ENCODE data around the gene RPS15A. TPM values are rescaled to one million over a fixed set of nuclear protein-coding genes. Genes with fewer than 3 reads are reported as not detected.

The RPS15A gene
- total and polyA plus RNA-seq, 10 donors = 942 to 7,824 (median 2,150) TPM

GRCh38 chr16:18834864-18835263 lies 44.7 kb upstream of the RPS15A start:
- H3K27ac ChIP-seq = no peak overlapping the region
- intact Hi-C loops (cut with DNase I; ENCODE audit: low total_unique reads) = no loop called here
- peaks cover 10 to 100% (median 98%) of the 10 kb centered on the region in 6 donors for H3K36me3 ChIP-seq
- WGBS, 5 donors = 43 to 81% (median 56%) methylated on average over 4 of the region's 4 CpGs
- no peaks in the 10 kb centered on the region for H3K4me1 ChIP-seq
- no peaks in the 10 kb centered on the region for H3K27me3 ChIP-seq (replicated peaks in 1 of 7)
- no peaks in the 10 kb centered on the region for H3K9me3 ChIP-seq
- TF ChIP-seq POLR2AphosphoS5 (IDR thresholded peaks at IDR 0.05) (no peak), POLR2A (IDR thresholded peaks at IDR 0.05) (no peak)
- TF ChIP-seq, protein P1, sequence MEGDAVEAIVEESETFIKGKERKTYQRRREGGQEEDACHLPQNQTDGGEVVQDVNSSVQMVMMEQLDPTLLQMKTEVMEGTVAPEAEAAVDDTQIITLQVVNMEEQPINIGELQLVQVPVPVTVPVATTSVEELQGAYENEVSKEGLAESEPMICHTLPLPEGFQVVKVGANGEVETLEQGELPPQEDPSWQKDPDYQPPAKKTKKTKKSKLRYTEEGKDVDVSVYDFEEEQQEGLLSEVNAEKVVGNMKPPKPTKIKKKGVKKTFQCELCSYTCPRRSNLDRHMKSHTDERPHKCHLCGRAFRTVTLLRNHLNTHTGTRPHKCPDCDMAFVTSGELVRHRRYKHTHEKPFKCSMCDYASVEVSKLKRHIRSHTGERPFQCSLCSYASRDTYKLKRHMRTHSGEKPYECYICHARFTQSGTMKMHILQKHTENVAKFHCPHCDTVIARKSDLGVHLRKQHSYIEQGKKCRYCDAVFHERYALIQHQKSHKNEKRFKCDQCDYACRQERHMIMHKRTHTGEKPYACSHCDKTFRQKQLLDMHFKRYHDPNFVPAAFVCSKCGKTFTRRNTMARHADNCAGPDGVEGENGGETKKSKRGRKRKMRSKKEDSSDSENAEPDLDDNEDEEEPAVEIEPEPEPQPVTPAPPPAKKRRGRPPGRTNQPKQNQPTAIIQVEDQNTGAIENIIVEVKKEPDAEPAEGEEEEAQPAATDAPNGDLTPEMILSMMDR (IDR thresholded peaks at IDR 0.05 in 8 of 11, conservative IDR thresholded peaks at IDR 0.05 in 3 of 11) = no peak
- DNase-seq = no peak
- H3K4me3 ChIP-seq = no peak overlapping the region

GRCh38 chr16:18833707-18834505 lies 43.8 kb upstream of the RPS15A start:
- no peak for TF ChIP-seq POLR2A (IDR thresholded peaks at IDR 0.05)
- no peak for TF ChIP-seq POLR2AphosphoS5 (IDR thresholded peaks at IDR 0.05)
- TF ChIP-seq, protein P1 (IDR thresholded peaks at IDR 0.05 in 8 of 11, conservative IDR thresholded peaks at IDR 0.05 in 3 of 11) = no peak
- 93 to 96% (median 95%) methylated on average over 9 of the region's 9 CpGs for WGBS, 5 donors
- Histone ChIP-seq H3K36me3 (peaks cover 6 to 100% (median 98%) of the 10 kb centered on the region in 6 donors), H3K27me3 (replicated peaks in 1 of 7) (no peaks in the 10 kb centered on the region), H3K27ac (no peak overlapping the region), H3K4me1 (no peaks in the 10 kb centered on the region), H3K4me3 (no peak overlapping the region), H3K9me3 (no peaks in the 10 kb centered on the region)
- intact Hi-C loops (cut with DNase I; ENCODE audit: low total_unique reads) = no loop called here
- DNase-seq = no peak

GRCh38 chr16:18832613-18833012 lies 42.5 kb upstream of the RPS15A start:
- Histone ChIP-seq H3K27ac (no peak overlapping the region), H3K36me3 (peaks cover 9 to 100% (median 96%) of the 10 kb centered on the region in 6 donors), H3K4me1 (no peaks in the 10 kb centered on the region), H3K4me3 (no peak overlapping the region), H3K27me3 (replicated peaks in 1 of 7) (no peaks in the 10 kb centered on the region), H3K9me3 (no peaks in the 10 kb centered on the region)
- 89 to 96% (median 95%) methylated on average over 8 of the region's 8 CpGs for WGBS, 5 donors
- TF ChIP-seq POLR2AphosphoS5 (IDR thresholded peaks at IDR 0.05) (no peak), POLR2A (IDR thresholded peaks at IDR 0.05) (no peak)
- TF ChIP-seq, protein P1 (IDR thresholded peaks at IDR 0.05 in 8 of 11, conservative IDR thresholded peaks at IDR 0.05 in 3 of 11) = no peak
- intact Hi-C loops (cut with DNase I; ENCODE audit: low total_unique reads) = no loop called here
- no peak for DNase-seq

- no peaks in the 10 kb centered on the region for H3K27me3 ChIP-seq (replicated peaks in 1 of 7)
- no peaks in the 10 kb centered on the region for H3K4me1 ChIP-seq
- 78 to 96% (median 88%) methylated on average over 2 of the region's 2 CpGs for WGBS, 5 donors
- no peak overlapping the region for H3K27ac ChIP-seq
- H3K36me3 ChIP-seq = peaks cover 9 to 97% (median 93%) of the 10 kb centered on the region in 6 donors
- TF ChIP-seq, protein P1 (IDR thresholded peaks at IDR 0.05 in 8 of 11, conservative IDR thresholded peaks at IDR 0.05 in 3 of 11) = no peak
- TF ChIP-seq POLR2A (IDR thresholded peaks at IDR 0.05) (no peak), POLR2AphosphoS5 (IDR thresholded peaks at IDR 0.05) (no peak)
- H3K9me3 ChIP-seq = no peaks in the 10 kb centered on the region
- no peak for DNase-seq
- intact Hi-C loops (cut with DNase I; ENCODE audit: low total_unique reads) = no loop called here
- H3K4me3 ChIP-seq = no peak overlapping the region
These were observed 41.9 kb upstream of the RPS15A start for GRCh38 chr16:18832006-18832405.
